Mesendoderm (in vitro differentiated cells): ENCODE data around the gene DNAH3.

ENCODE experiments used
- DNase-seq: peaks from one replicate; pipeline ENCODE4 v3.0.0; 2013
- H2AK5ac ChIP-seq: 2 replicates; pipeline ENCODE4 v1.6.1; 2013; ENCODE audit warnings: low read length, inconsistent platforms
- H2BK120ac ChIP-seq: 2 replicates; pipeline ENCODE4 v1.6.1; 2013; ENCODE audit warnings: low read depth, mild to moderate bottlenecking, low read length, moderate library complexity, mixed read lengths
- H2BK15ac ChIP-seq: replicated peaks from 2 replicates; pipeline ENCODE4 v1.6.1; 2013; ENCODE audit warnings: low read depth, mild to moderate bottlenecking, moderate library complexity
- H2BK5ac ChIP-seq: 2 replicates; pipeline ENCODE4 v1.6.1; 2013; ENCODE audit warnings: low read length, inconsistent platforms
- H3K18ac ChIP-seq: 2 replicates; pipeline ENCODE4 v1.6.1; 2013; ENCODE audit warnings: mild to moderate bottlenecking, low read length, mixed read lengths
- H3K23ac ChIP-seq: one replicate; pipeline ENCODE4 v1.6.1; 2013; ENCODE audit warnings: low read length
- H3K27ac ChIP-seq: 2 replicates; pipeline ENCODE4 v1.5.1; 2013; ENCODE audit warnings: low read depth, mild to moderate bottlenecking, inconsistent platforms, low read length, moderate library complexity
- H3K27me3 ChIP-seq: 2 replicates; pipeline ENCODE4 v1.6.1; 2013; ENCODE audit warnings: low read length, control low read depth, mild to moderate bottlenecking, inconsistent platforms; ENCODE audit not compliant: insufficient read depth, poor library complexity
- H3K36me3 ChIP-seq: 2 replicates; pipeline ENCODE4 v1.6.1; 2013; ENCODE audit warnings: low read length, inconsistent platforms; ENCODE audit not compliant: control insufficient read depth, insufficient read depth
- H3K4ac ChIP-seq: one replicate; pipeline ENCODE4 v1.6.1; 2013; ENCODE audit warnings: low read depth, mild to moderate bottlenecking, low read length, moderate library complexity
- H3K4me1 ChIP-seq: 2 replicates; pipeline ENCODE4 v1.6.1; 2013; ENCODE audit warnings: low read depth, low read length, inconsistent platforms; ENCODE audit not compliant: control insufficient read depth
- H3K4me2 ChIP-seq: 2 replicates; pipeline ENCODE4 v1.6.1; 2013; ENCODE audit warnings: low read length
- H3K4me3 ChIP-seq: 2 replicates; pipeline ENCODE4 v1.5.1; 2013; ENCODE audit warnings: mild to moderate bottlenecking, low read length
- H3K56ac ChIP-seq: one replicate; pipeline ENCODE4 v1.6.1; 2013; ENCODE audit warnings: low read length
- H3K79me1 ChIP-seq: 2 replicates; pipeline ENCODE4 v1.6.1; 2013; ENCODE audit warnings: low read length, inconsistent platforms
- H3K79me2 ChIP-seq: 2 replicates; pipeline ENCODE4 v1.6.1; 2013; ENCODE audit warnings: mild to moderate bottlenecking, low read length; ENCODE audit not compliant: control insufficient read depth, insufficient read depth
- H3K9ac ChIP-seq: 2 replicates; pipeline ENCODE4 v1.6.1; 2013; ENCODE audit warnings: low read length, inconsistent platforms
- H4K5ac ChIP-seq: one replicate; pipeline ENCODE4 v1.6.1; 2013; ENCODE audit warnings: low read length
- H4K8ac ChIP-seq: one replicate; pipeline ENCODE4 v1.6.1; 2013; ENCODE audit warnings: low read depth, mild to moderate bottlenecking, control low read depth, low read length, moderate library complexity
- WGBS: extraction: QIAGEN DNeasy Blood & Tissue Kit; methylation state at CpG from one replicate; pipeline ENCODE4 v1.1.7; 2013; ENCODE audit warnings: low lambda C conversion rate, missing lambda C conversion rate; ENCODE audit not compliant: insufficient coverage; ENCODE audit errors: extremely low coverage; 5-methylcytosine and 5-hydroxymethylcytosine counted together

Gene DNAH3

GRCh38 chr16:21084631-21085225 lies 65.9 kb downstream of the DNAH3 start:
- H3K79me1 ChIP-seq = no peaks in the 10 kb centered on the region
- no peak overlapping the region for H3K18ac ChIP-seq
- no peak overlapping the region for H2BK5ac ChIP-seq
- no peak overlapping the region for H2BK120ac ChIP-seq
- H3K27ac ChIP-seq = no peak overlapping the region
- no peaks in the 10 kb centered on the region for H3K79me2 ChIP-seq
- no peak overlapping the region for H3K4me2 ChIP-seq
- WGBS = no CpG with 5 or more reads among the region's 12 CpGs
- no peak overlapping the region for H4K5ac ChIP-seq
- H3K36me3 ChIP-seq = no peaks in the 10 kb centered on the region
- no peak overlapping the region for H3K4me3 ChIP-seq
- no peak overlapping the region for H2AK5ac ChIP-seq
- H2BK15ac ChIP-seq = no peak overlapping the region
- no peak overlapping the region for H3K56ac ChIP-seq
- no peak overlapping the region for H3K9ac ChIP-seq
- no peak overlapping the region for H3K23ac ChIP-seq
- DNase-seq = no peak
- no peak overlapping the region for H4K8ac ChIP-seq
- H3K27me3 ChIP-seq = no peaks in the 10 kb centered on the region
- H3K4me1 ChIP-seq = no peaks in the 10 kb centered on the region
- H3K4ac ChIP-seq = no peak overlapping the region

GRCh38 chr16:21083729-21084268 lies 66.8 kb downstream of the DNAH3 start:
- no CpG with 5 or more reads among the region's 6 CpGs for WGBS
- H3K4ac ChIP-seq = no peak overlapping the region
- H3K4me1 ChIP-seq = no peaks in the 10 kb centered on the region
- no peak overlapping the region for H3K9ac ChIP-seq
- no peak overlapping the region for H4K5ac ChIP-seq
- no peak overlapping the region for H3K27ac ChIP-seq
- no peak overlapping the region for H2BK15ac ChIP-seq
- H3K36me3 ChIP-seq = no peaks in the 10 kb centered on the region
- H3K79me1 ChIP-seq = no peaks in the 10 kb centered on the region
- H2BK5ac ChIP-seq = no peak overlapping the region
- no peaks in the 10 kb centered on the region for H3K27me3 ChIP-seq
- no peak overlapping the region for H3K56ac ChIP-seq
- no peak overlapping the region for H2AK5ac ChIP-seq
- no peak overlapping the region for H3K4me2 ChIP-seq
- H2BK120ac ChIP-seq = no peak overlapping the region
- peak; percentile 84 for DNase-seq
- no peaks in the 10 kb centered on the region for H3K79me2 ChIP-seq
- no peak overlapping the region for H4K8ac ChIP-seq
- H3K23ac ChIP-seq = no peak overlapping the region
- H3K4me3 ChIP-seq = no peak overlapping the region
- H3K18ac ChIP-seq = no peak overlapping the region

GRCh38 chr16:21081329-21081728 lies 69.3 kb downstream of the DNAH3 start:
- Histone ChIP-seq H3K36me3 (no peaks in the 10 kb centered on the region), H3K27ac (no peak overlapping the region), H3K4me1 (no peaks in the 10 kb centered on the region), H2AK5ac (no peak overlapping the region), H3K79me2 (no peaks in the 10 kb centered on the region), H4K5ac (no peak overlapping the region), H2BK15ac (no peak overlapping the region), H3K9ac (no peak overlapping the region), H3K23ac (no peak overlapping the region), H2BK5ac (no peak overlapping the region), H3K79me1 (no peaks in the 10 kb centered on the region), H3K27me3 (no peaks in the 10 kb centered on the region), H4K8ac (no peak overlapping the region), H2BK120ac (no peak overlapping the region), H3K4ac (no peak overlapping the region), H3K4me3 (no peak overlapping the region), H3K4me2 (no peak overlapping the region), H3K18ac (no peak overlapping the region), H3K56ac (no peak overlapping the region)
- DNase-seq = no peak
- WGBS = no CpG with 5 or more reads among the region's 8 CpGs

- Histone ChIP-seq H2BK120ac (no peak overlapping the region), H3K4me2 (no peak overlapping the region), H2AK5ac (no peak overlapping the region), H3K18ac (no peak overlapping the region), H3K27me3 (no peaks in the 10 kb centered on the region), H3K4ac (no peak overlapping the region), H3K9ac (no peak overlapping the region), H3K79me2 (no peaks in the 10 kb centered on the region), H3K36me3 (no peaks in the 10 kb centered on the region), H3K23ac (no peak overlapping the region), H3K4me1 (no peaks in the 10 kb centered on the region), H3K27ac (no peak overlapping the region), H3K56ac (no peak overlapping the region), H2BK15ac (no peak overlapping the region), H4K8ac (no peak overlapping the region), H2BK5ac (no peak overlapping the region), H3K4me3 (no peak overlapping the region), H3K79me1 (no peaks in the 10 kb centered on the region), H4K5ac (no peak overlapping the region)
- no peak for DNase-seq
Measured at GRCh38 chr16:21078563-21078962, 72.1 kb downstream of the DNAH3 start.

GRCh38 chr16:21076186-21076883 lies 74.3 kb downstream of the DNAH3 start:
- no peak overlapping the region for H3K27ac ChIP-seq
- no peaks in the 10 kb centered on the region for H3K79me1 ChIP-seq
- no peak overlapping the region for H2BK120ac ChIP-seq
- no peak overlapping the region for H3K9ac ChIP-seq
- H4K8ac ChIP-seq = no peak overlapping the region
- WGBS = no CpG with 5 or more reads among the region's 3 CpGs
- no peaks in the 10 kb centered on the region for H3K79me2 ChIP-seq
- no peak overlapping the region for H4K5ac ChIP-seq
- H2BK15ac ChIP-seq = no peak overlapping the region
- H2BK5ac ChIP-seq = no peak overlapping the region
- DNase-seq = no peak
- H3K27me3 ChIP-seq = no peaks in the 10 kb centered on the region
- no peak overlapping the region for H3K18ac ChIP-seq
- no peak overlapping the region for H3K4me2 ChIP-seq
- no peaks in the 10 kb centered on the region for H3K36me3 ChIP-seq
- no peak overlapping the region for H3K23ac ChIP-seq
- H3K4me3 ChIP-seq = no peak overlapping the region
- H3K4ac ChIP-seq = no peak overlapping the region
- H2AK5ac ChIP-seq = no peak overlapping the region
- H3K4me1 ChIP-seq = no peaks in the 10 kb centered on the region
- H3K56ac ChIP-seq = no peak overlapping the region
